Measurements from ENCODE around the gene AMIGO1.

DNA sequence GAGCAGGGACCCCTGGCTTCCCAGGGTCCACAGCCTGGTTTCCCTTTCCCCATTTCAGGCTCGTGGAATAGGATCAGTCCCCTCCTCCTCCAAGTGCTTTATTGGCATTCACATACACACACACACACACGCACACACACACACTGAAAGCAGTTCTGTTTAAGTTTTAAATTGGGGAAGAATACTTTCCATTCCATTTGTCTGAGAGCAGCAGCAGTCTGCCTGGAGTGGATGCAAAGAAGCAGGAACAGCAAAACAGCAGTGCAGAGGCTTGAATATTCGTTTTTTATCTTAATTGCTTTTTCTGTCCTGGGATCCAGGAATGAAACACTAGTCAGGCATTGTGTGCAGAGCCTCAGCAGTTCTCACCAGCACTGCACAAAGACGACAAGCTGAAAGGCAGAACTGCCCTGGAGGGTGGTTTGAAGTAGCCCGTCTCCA, 8.6 kb downstream of the AMIGO1 start:
- TF ChIP-seq, protein P1, sequence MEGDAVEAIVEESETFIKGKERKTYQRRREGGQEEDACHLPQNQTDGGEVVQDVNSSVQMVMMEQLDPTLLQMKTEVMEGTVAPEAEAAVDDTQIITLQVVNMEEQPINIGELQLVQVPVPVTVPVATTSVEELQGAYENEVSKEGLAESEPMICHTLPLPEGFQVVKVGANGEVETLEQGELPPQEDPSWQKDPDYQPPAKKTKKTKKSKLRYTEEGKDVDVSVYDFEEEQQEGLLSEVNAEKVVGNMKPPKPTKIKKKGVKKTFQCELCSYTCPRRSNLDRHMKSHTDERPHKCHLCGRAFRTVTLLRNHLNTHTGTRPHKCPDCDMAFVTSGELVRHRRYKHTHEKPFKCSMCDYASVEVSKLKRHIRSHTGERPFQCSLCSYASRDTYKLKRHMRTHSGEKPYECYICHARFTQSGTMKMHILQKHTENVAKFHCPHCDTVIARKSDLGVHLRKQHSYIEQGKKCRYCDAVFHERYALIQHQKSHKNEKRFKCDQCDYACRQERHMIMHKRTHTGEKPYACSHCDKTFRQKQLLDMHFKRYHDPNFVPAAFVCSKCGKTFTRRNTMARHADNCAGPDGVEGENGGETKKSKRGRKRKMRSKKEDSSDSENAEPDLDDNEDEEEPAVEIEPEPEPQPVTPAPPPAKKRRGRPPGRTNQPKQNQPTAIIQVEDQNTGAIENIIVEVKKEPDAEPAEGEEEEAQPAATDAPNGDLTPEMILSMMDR (IDR thresholded peaks at IDR 0.05; ENCODE audit: low read depth, low read length), result no peak
- no peak for TF ChIP-seq EZH2phosphoT487 (IDR thresholded peaks at IDR 0.05; ENCODE audit: low read depth)
